ENCODE results near the gene DNM2.

GRCh38 chr19:10670876-10671804 lies 46.7 kb upstream of the DNM2 start:
- no peak for TF ChIP-seq CTCF (IDR thresholded peaks at IDR 0.05; ENCODE audit: low read depth, low read length)
- no peak for TF ChIP-seq POLR2A (IDR thresholded peaks at IDR 0.05; ENCODE audit: extremely low read depth, insufficient read length)
- TF ChIP-seq MYC (IDR thresholded peaks at IDR 0.05; ENCODE audit: low read depth, low read length): no peak
